Erythroblast (primary cell): Measurements from ENCODE around the gene CTNND2.

Experiments
- GATA1 ChIP-seq: IDR thresholded peaks from 2 replicates; pipeline ENCODE4 v1.6.1; 2011; ENCODE audit warnings: low read depth, mild to moderate bottlenecking, control low read depth, low read length, moderate library complexity
- POLR2A ChIP-seq: IDR thresholded peaks from 2 replicates; pipeline ENCODE4 v1.6.1; 2011; ENCODE audit warnings: mild to moderate bottlenecking, low read length

DNA sequence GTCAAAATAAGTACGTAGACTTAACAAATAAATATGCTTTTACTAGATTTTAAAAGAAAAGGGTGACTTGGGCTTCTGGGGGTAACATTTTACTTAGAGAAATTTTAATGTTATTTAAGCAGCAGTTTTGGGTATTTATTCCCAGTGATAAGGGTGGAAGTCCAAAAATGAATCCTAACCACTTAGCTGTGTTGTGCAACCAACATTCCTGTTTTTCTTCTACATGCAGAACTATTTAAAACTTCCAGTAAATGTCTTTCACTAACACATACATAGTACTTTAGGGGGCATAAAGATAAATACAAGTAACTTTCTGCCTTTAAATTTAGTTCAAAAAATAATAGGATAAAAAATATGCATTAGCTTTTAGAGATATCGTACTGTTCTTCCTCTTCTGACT is 436.7 kb downstream of the CTNND2 start:
- no peak for TF ChIP-seq POLR2A
- TF ChIP-seq GATA1, result no peak
